Fibroblast of lung (primary cell): ENCODE measurements around the gene FUT1. TPM values are rescaled to one million over a fixed set of nuclear protein-coding genes. Genes with fewer than 3 reads are reported as not detected.

Source experiments
- DNase-seq, 2 donors: peaks; one replicate each; pipeline versions ENCODE4 v3.0.0 to v3.0.0-alpha.2; 2010; ENCODE audit warnings: low read depth in 2 of 2
- H2AFZ ChIP-seq: 2 replicates; pipeline ENCODE4 v1.5.1; 2012; ENCODE audit warnings: low read length, control low read depth, inconsistent platforms
- H3K27ac ChIP-seq: 2 replicates; pipeline ENCODE4 v1.5.1; 2011; ENCODE audit warnings: low read length, control low read depth; ENCODE audit not compliant: insufficient read depth
- H3K27me3 ChIP-seq: 2 replicates; pipeline ENCODE4 v1.5.1; 2011; ENCODE audit warnings: mild to moderate bottlenecking, low read length; ENCODE audit not compliant: control insufficient read depth, insufficient read depth
- H3K36me3 ChIP-seq: 2 replicates; pipeline ENCODE4 v1.5.1; 2011; ENCODE audit warnings: low read length; ENCODE audit not compliant: control insufficient read depth, insufficient read depth
- H3K4me1 ChIP-seq: 2 replicates; pipeline ENCODE4 v1.5.1; 2011; ENCODE audit warnings: low read length; ENCODE audit not compliant: control insufficient read depth, insufficient read depth; ENCODE audit errors: extremely low read depth
- H3K4me2 ChIP-seq: 2 replicates; pipeline ENCODE4 v1.5.1; 2011; ENCODE audit warnings: low read length, control low read depth; ENCODE audit not compliant: insufficient read depth; ENCODE audit errors: extremely low read depth
- H3K4me3 ChIP-seq, 4 experiments: fragments of 200-600 bp in 1 of 4; sonication (generic) in 1 of 4; replicated peaks in 1 of 4; 2 replicates each; pipeline ENCODE4 v1.5.1; 2011 to 2016; ENCODE audit warnings: low read length in 4 of 4, low read depth in 3 of 4, mild to moderate bottlenecking in 3 of 4, control low read depth in 2 of 4, inconsistent platforms in 1 of 4, mixed read lengths in 1 of 4; ENCODE audit not compliant: insufficient read depth in 1 of 4; ENCODE audit errors: control extremely low read depth in 1 of 4
- H3K79me2 ChIP-seq: 2 replicates; pipeline ENCODE4 v1.5.1; 2012; ENCODE audit warnings: mild to moderate bottlenecking, low read length, inconsistent platforms; ENCODE audit not compliant: control insufficient read depth, insufficient read depth
- H3K9ac ChIP-seq: 2 replicates; pipeline ENCODE4 v1.5.1; 2011; ENCODE audit warnings: mild to moderate bottlenecking, low read length, control low read depth; ENCODE audit not compliant: insufficient read depth
- H3K9me3 ChIP-seq: 2 replicates; pipeline ENCODE4 v1.5.1; 2012; ENCODE audit warnings: low read depth, low read length; ENCODE audit not compliant: control insufficient read depth, insufficient read depth
- H4K20me1 ChIP-seq: 2 replicates; pipeline ENCODE4 v1.5.1; 2011; ENCODE audit warnings: low read length; ENCODE audit not compliant: control insufficient read depth, insufficient read depth; ENCODE audit errors: extremely low read depth
- EZH2 ChIP-seq: IDR thresholded peaks from 2 replicates; pipeline ENCODE4 v1.5.1; 2012; ENCODE audit warnings: low read length, control low read depth, mild to moderate bottlenecking; ENCODE audit errors: missing control alignments
- polyA plus RNA-seq, 2 donors: library from polyadenylated mRNA; depleted of rRNA in 1 of 2; stranded (reverse) in 1 of 2; unstranded in 1 of 2; fragments of >200 nt; gene quantifications; 2 replicates each; pipeline ENCODE4 v1.2.1, GENCODE V29; 2011 to 2012; ENCODE audit warnings: missing spikeins in 1 of 2
- total RNA-seq: library from RNA; depleted of rRNA; stranded (reverse); fragments of >200 nt; gene quantifications from 2 replicates; pipeline ENCODE4 v1.2.1, GENCODE V29; 2014
- TF ChIP-seq, protein P1 (sequence below), 2 donors: IDR thresholded peaks in 1 of 2; conservative IDR thresholded peaks in 1 of 2; 1 replicate in 1 of 2; 2 replicates in 1 of 2; pipeline ENCODE4 v1.5.1; 2011 to 2012; ENCODE audit warnings: low read length in 2 of 2, control low read depth in 1 of 2, inconsistent platforms in 1 of 2, low read depth in 1 of 2, mild to moderate bottlenecking in 1 of 2

Gene FUT1
- total and polyA plus RNA-seq, 2 donors (not counting 1 experiment from before 2014, with no cell fraction given) = 0.02 to 0.17 TPM

DNA sequence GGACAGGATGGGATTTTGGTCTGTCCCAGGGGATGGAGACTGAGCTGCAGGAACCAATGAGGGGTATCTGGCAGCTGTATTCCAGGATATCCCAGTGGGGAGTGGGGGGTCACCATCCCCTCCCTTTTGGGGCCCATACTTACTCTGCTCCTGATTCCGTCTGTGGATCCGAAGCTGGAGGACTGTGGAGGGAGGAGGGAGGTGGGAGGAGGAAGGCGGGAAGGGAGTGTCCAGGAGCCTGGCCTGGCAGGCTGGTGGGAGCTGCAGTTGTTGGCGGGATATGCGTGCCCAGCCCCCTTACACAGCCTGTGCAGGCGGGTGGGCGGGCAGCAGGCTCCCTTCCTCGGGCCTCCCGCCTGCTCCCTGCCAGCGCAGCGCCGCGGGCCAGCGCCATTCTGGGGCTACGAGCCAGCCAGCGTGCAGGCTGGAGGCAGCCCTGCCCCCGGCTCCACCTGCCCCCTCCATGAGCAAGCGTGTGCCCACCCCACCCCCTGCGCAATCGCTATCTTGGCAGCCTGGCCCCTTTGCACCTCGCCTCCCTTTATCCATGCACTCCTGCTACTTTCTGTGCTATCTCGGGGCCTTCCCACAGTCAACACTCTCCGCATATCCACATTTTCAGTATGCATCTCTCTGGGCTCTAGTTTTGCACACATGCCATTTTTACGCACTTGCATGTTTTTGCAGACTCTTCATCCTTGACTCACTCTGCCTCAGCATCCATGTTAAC, 35.7 kb downstream of the FUT1 start:
- H3K4me2 ChIP-seq = peak overlapping the region; percentile 66
- H3K36me3 ChIP-seq = no peaks in the 10 kb centered on the region
- H3K9me3 ChIP-seq = no peaks in the 10 kb centered on the region
- peak; percentile 54 to 58 for DNase-seq
- H4K20me1 ChIP-seq = no peaks in the 10 kb centered on the region
- no peak overlapping the region for H3K9ac ChIP-seq
- TF ChIP-seq EZH2 = no peak
- TF ChIP-seq, protein P1, sequence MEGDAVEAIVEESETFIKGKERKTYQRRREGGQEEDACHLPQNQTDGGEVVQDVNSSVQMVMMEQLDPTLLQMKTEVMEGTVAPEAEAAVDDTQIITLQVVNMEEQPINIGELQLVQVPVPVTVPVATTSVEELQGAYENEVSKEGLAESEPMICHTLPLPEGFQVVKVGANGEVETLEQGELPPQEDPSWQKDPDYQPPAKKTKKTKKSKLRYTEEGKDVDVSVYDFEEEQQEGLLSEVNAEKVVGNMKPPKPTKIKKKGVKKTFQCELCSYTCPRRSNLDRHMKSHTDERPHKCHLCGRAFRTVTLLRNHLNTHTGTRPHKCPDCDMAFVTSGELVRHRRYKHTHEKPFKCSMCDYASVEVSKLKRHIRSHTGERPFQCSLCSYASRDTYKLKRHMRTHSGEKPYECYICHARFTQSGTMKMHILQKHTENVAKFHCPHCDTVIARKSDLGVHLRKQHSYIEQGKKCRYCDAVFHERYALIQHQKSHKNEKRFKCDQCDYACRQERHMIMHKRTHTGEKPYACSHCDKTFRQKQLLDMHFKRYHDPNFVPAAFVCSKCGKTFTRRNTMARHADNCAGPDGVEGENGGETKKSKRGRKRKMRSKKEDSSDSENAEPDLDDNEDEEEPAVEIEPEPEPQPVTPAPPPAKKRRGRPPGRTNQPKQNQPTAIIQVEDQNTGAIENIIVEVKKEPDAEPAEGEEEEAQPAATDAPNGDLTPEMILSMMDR (conservative IDR thresholded peaks at IDR 0.05 in 1 of 2, IDR thresholded peaks at IDR 0.05 in 1 of 2; ENCODE audit: low read depth in 1 of 2, low read length in 2 of 2) = no peak
- H3K4me1 ChIP-seq = peaks cover 11% of the 10 kb centered on the region
- no peaks in the 10 kb centered on the region for H3K79me2 ChIP-seq
- no peaks in the 10 kb centered on the region for H3K27me3 ChIP-seq
- H2AFZ ChIP-seq = peak overlapping the region; percentile 82
- H3K27ac ChIP-seq = no peak overlapping the region
- peak overlapping the region in 3 of 4 experiments; percentile 29 to 55 (median 33) for H3K4me3 ChIP-seq

DNA sequence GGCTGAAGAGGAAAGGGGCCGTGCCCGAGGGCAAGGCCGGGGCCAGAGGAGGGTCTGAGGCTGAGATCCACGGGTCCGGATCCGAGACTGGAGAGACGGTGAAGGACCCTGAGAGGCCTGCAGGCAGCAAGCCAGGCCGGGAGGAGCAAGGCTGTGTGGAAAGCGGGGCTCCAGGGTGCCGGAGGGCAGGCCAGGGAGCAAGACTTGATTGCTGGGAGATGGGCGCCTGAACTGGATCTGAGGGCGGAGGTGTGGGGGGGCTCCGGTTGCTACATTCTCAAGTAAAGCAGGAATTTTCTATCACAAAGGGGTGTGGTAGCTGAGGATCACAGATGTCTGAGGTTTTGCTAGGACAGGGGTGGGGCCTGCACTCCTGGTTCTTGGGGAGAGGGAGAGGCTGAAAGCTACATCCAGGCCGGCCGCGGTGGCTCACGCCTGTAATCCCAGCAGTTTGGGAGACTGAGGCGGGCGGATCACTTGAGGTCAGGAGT, 36.7 kb downstream of the FUT1 start:
- Histone ChIP-seq H3K79me2 (no peaks in the 10 kb centered on the region), H3K4me1 (peaks cover 11% of the 10 kb centered on the region), H3K4me2 (peak overlapping the region; percentile 66), H3K36me3 (no peaks in the 10 kb centered on the region), H3K9me3 (no peaks in the 10 kb centered on the region), H3K27ac (no peak overlapping the region), H4K20me1 (no peaks in the 10 kb centered on the region), H3K27me3 (no peaks in the 10 kb centered on the region), H2AFZ (no peak overlapping the region), H3K9ac (no peak overlapping the region), H3K4me3 (peak overlapping the region in 2 of 4 experiments; percentile 6 to 71)
- TF ChIP-seq, protein P1 (conservative IDR thresholded peaks at IDR 0.05 in 1 of 2, IDR thresholded peaks at IDR 0.05 in 1 of 2; ENCODE audit: low read depth in 1 of 2, low read length in 2 of 2) = no peak
- no peak for TF ChIP-seq EZH2
- DNase-seq = no peak

DNA sequence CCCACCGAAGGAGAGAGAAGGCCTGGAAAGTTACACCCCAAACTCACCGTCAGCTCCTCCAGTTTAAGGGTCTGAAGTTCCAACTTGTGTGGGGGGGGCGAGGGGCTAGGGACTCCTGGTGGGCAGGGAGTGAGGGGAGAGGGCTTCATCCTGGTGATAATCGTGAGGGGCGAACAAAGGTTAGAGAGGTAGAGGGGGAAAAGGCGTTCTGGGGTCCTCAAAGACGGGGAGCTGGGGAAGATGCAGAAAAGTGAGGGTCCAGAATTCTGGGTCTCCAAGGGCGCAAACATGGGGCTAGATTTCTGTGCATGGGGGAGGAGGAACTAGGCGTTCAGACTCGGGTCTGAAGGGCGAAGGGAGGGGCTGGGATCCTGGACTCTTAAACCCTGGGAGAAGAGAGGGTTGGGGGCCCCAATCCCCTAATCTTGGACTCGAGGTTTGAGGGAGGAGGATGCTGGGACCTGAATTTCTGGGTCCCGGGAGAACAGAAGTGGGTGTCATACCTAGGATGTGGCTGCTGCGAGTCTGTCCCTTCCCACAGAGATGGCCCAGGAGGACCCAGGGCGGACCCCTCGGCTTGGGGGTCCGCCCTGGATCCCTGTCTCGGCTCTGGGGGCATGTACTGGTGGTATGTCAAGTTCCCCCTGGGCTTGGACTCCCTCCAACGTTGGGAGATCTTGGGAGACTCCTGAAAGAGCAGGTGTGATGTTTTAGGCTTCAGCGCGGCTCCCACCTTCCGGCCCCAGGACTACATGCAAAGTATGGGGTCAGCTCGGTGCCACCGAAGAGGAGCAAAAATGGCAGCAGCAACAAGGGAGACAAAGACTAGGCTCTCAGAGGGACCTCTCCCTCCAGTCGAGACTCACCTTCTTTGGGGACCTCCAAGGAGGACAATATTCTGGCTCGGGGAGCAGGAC, 37.4 kb downstream of the FUT1 start:
- H3K4me1 ChIP-seq = peaks cover 11% of the 10 kb centered on the region
- no peak overlapping the region for H2AFZ ChIP-seq
- TF ChIP-seq, protein P1 (conservative IDR thresholded peaks at IDR 0.05 in 1 of 2, IDR thresholded peaks at IDR 0.05 in 1 of 2; ENCODE audit: low read depth in 1 of 2, low read length in 2 of 2) = no peak
- TF ChIP-seq EZH2 = no peak
- no peaks in the 10 kb centered on the region for H3K27me3 ChIP-seq
- peak overlapping the region; percentile 94 for H3K4me2 ChIP-seq
- no peaks in the 10 kb centered on the region for H4K20me1 ChIP-seq
- H3K9ac ChIP-seq = peak overlapping the region; percentile 36
- no peak for DNase-seq
- H3K79me2 ChIP-seq = no peaks in the 10 kb centered on the region
- H3K9me3 ChIP-seq = no peaks in the 10 kb centered on the region
- peak overlapping the region; percentile 47 to 71 (median 60) for H3K4me3 ChIP-seq
- H3K36me3 ChIP-seq = no peaks in the 10 kb centered on the region
- peak overlapping the region; percentile 67 for H3K27ac ChIP-seq
